ENCODE measurements around the gene CEP192.

DNA sequence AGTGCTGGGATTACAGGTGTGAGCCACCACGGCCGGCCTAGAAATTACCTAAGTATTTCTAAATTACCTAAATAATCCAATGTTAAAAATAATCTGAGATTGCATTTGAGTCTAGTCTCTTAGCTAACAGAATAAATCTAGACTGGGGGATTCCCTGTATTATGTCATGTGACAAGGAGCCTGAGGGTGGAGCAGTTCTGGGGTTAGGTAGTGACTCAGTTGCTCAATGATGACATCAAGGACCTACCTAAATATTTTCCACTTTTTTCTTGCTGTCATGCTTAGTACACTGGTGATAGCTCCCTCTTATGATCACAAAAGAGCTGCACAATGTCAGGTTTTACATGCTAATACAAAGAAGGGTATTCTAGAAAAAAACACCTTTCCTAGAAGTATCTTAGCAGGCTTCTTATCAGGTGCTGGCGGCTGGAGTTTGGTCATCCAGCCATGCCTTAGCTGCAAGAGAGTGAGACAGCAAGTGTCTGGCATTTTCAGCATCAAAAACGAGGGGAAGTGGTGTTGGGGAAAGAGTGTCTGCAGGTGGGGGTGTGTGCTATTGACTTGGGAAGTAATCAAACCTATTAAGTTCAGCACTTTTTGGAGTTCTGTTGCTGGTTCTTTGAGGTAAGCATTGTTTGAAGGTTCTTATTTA lies 17.5 kb upstream of the CEP192 start:
- TF ChIP-seq CTCF (IDR thresholded peaks at IDR 0.05), result no peak
- no peak for TF ChIP-seq POLR2A (IDR thresholded peaks at IDR 0.05)

Measured in testis (tissue), 2 donors.